Trophoblast cell (in vitro differentiated cells and primary cell): ENCODE data around the gene KIRREL2.

ENCODE experiments used
- DNase-seq, 2 donors: peaks; one replicate each; pipeline ENCODE4 v3.0.0-alpha.2; 2016
- H2AFZ ChIP-seq: 2 replicates; pipeline ENCODE4 v1.6.1; 2013; ENCODE audit warnings: low read length, moderate library complexity, mild to moderate bottlenecking; ENCODE audit not compliant: insufficient read depth, poor library complexity
- H2AK5ac ChIP-seq: 2 replicates; pipeline ENCODE4 v1.6.1; 2013; ENCODE audit warnings: mild to moderate bottlenecking, low read length
- H2BK120ac ChIP-seq: 2 replicates; pipeline ENCODE4 v1.6.1; 2013; ENCODE audit warnings: low read length, mild to moderate bottlenecking, moderate library complexity; ENCODE audit not compliant: insufficient read depth, poor library complexity
- H2BK12ac ChIP-seq: 2 replicates; pipeline ENCODE4 v1.6.1; 2013; ENCODE audit warnings: mild to moderate bottlenecking, low read length, moderate library complexity
- H2BK5ac ChIP-seq: 2 replicates; pipeline ENCODE4 v1.6.1; 2013; ENCODE audit warnings: low read length, low read depth, moderate library complexity, mild to moderate bottlenecking; ENCODE audit not compliant: poor library complexity
- H3K14ac ChIP-seq: 2 replicates; pipeline ENCODE4 v1.6.1; 2013; ENCODE audit warnings: mild to moderate bottlenecking, low read length
- H3K18ac ChIP-seq: 2 replicates; pipeline ENCODE4 v1.6.1; 2013; ENCODE audit warnings: mild to moderate bottlenecking, low read length
- H3K23ac ChIP-seq: 2 replicates; pipeline ENCODE4 v1.6.1; 2013; ENCODE audit warnings: low read length
- H3K27ac ChIP-seq: 2 replicates; pipeline ENCODE4 v1.5.1; 2013; ENCODE audit warnings: low read depth, mild to moderate bottlenecking, inconsistent platforms, low read length, moderate library complexity
- H3K27me3 ChIP-seq: 2 replicates; pipeline ENCODE4 v1.6.1; 2013; ENCODE audit warnings: inconsistent platforms, mild to moderate bottlenecking, low read length, moderate library complexity; ENCODE audit not compliant: insufficient read depth
- H3K36me3 ChIP-seq, 2 experiments: 1 replicate in 1 of 2; 2 replicates in 1 of 2; pipeline ENCODE4 v1.6.1; 2013; ENCODE audit warnings: low read length in 2 of 2, mild to moderate bottlenecking in 2 of 2, moderate library complexity in 1 of 2; ENCODE audit not compliant: insufficient read depth in 2 of 2, control insufficient read depth in 1 of 2
- H3K4ac ChIP-seq: 2 replicates; pipeline ENCODE4 v1.6.1; 2013; ENCODE audit warnings: low read depth, mild to moderate bottlenecking, low read length, moderate library complexity
- H3K4me1 ChIP-seq, 2 experiments: 1 replicate in 1 of 2; 2 replicates in 1 of 2; pipeline ENCODE4 v1.6.1; 2013; ENCODE audit warnings: low read length in 2 of 2, mild to moderate bottlenecking in 2 of 2, moderate library complexity in 1 of 2; ENCODE audit not compliant: insufficient read depth in 2 of 2, control insufficient read depth in 1 of 2
- H3K4me2 ChIP-seq: 2 replicates; pipeline ENCODE4 v1.6.1; 2013; ENCODE audit warnings: inconsistent platforms, mild to moderate bottlenecking, low read length, moderate library complexity
- H3K4me3 ChIP-seq: 2 replicates; pipeline ENCODE4 v1.5.1; 2013; ENCODE audit warnings: mild to moderate bottlenecking, low read depth, low read length, inconsistent platforms
- H3K79me1 ChIP-seq: one replicate; pipeline ENCODE4 v1.6.1; 2013; ENCODE audit warnings: low read length
- H3K79me2 ChIP-seq: 2 replicates; pipeline ENCODE4 v1.6.1; 2013; ENCODE audit warnings: low read length, mild to moderate bottlenecking; ENCODE audit not compliant: control insufficient read depth, insufficient read depth, poor library complexity
- H3K9ac ChIP-seq: 2 replicates; pipeline ENCODE4 v1.6.1; 2013; ENCODE audit warnings: mild to moderate bottlenecking, low read length
- H3K9me3 ChIP-seq: 2 replicates; pipeline ENCODE4 v1.6.1; 2013; ENCODE audit warnings: low read depth, mild to moderate bottlenecking, control low read depth, inconsistent platforms, low read length; ENCODE audit not compliant: insufficient read depth
- H4K12ac ChIP-seq: 2 replicates; pipeline ENCODE4 v1.6.1; 2013; ENCODE audit warnings: low read depth, mild to moderate bottlenecking, low read length, moderate library complexity
- H4K8ac ChIP-seq: 2 replicates; pipeline ENCODE4 v1.6.1; 2013; ENCODE audit warnings: low read depth, mild to moderate bottlenecking, low read length, moderate library complexity
- H4K91ac ChIP-seq: one replicate; pipeline ENCODE4 v1.6.1; 2013; ENCODE audit warnings: low read depth, mild to moderate bottlenecking, low read length, moderate library complexity
- WGBS: extraction: QIAGEN DNeasy Blood & Tissue Kit; methylation state at CpG from one replicate; pipeline ENCODE4 v1.1.7; 2013; ENCODE audit warnings: missing lambda C conversion rate; ENCODE audit not compliant: insufficient read length, insufficient coverage; ENCODE audit errors: extremely low coverage; 5-methylcytosine and 5-hydroxymethylcytosine counted together

KIRREL2 gene

DNA sequence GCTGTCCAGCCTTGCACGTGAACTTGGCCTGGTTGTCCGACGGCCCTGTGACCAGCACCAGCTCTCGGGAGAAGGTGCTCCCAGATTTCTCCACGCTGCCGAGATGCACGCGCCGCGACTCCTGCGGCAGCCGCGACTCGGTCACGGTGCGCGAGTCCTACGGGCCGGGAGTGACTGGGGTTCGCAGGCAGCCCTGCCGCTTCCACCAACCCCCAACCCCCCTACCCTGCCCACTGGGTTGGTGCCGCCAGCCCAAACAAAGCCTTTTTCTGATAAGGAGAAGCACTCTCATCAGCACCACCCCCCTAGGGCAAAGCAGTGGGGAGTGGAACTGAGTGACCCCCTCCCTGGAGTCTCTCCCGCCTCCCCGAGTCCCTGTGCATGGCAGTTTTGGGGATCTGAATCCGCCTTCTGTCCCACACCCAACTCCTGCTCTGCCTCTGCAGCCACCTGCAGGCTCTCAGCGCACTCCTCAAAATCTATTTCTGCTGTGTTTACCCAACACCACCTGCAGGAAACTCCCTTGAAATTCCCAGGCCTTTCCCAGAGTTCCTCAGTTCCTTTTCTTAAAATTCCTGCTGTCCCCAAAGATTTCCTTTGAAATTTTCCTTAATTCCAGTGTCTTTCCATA, 10.6 kb upstream of the KIRREL2 start:
- H3K4me1 ChIP-seq, result peaks cover 3 to 7% of the 10 kb centered on the region in 2 experiments
- H4K91ac ChIP-seq, result no peak overlapping the region
- H3K4me2 ChIP-seq, result no peak overlapping the region
- H3K27me3 ChIP-seq, result peaks cover 33% of the 10 kb centered on the region
- H2BK5ac ChIP-seq, result no peak overlapping the region
- H3K4ac ChIP-seq, result no peak overlapping the region
- no peak overlapping the region for H2BK120ac ChIP-seq
- no CpG with 5 or more reads among the region's 26 CpGs for WGBS
- H2BK12ac ChIP-seq, result no peak overlapping the region
- no peak overlapping the region for H4K12ac ChIP-seq
- H3K18ac ChIP-seq, result no peak overlapping the region
- H3K23ac ChIP-seq, result no peak overlapping the region
- no peaks in the 10 kb centered on the region for H3K79me2 ChIP-seq
- H3K9me3 ChIP-seq, result peaks cover 16% of the 10 kb centered on the region
- H3K14ac ChIP-seq, result no peak overlapping the region
- no peaks in the 10 kb centered on the region for H3K36me3 ChIP-seq
- no peaks in the 10 kb centered on the region for H3K79me1 ChIP-seq
- H3K27ac ChIP-seq, result no peak overlapping the region
- peak overlapping the region; percentile 36 for H3K4me3 ChIP-seq
- no peak overlapping the region for H2AFZ ChIP-seq
- H2AK5ac ChIP-seq, result no peak overlapping the region
- H4K8ac ChIP-seq, result no peak overlapping the region
- no peak overlapping the region for H3K9ac ChIP-seq
- DNase-seq, result no peak

DNA sequence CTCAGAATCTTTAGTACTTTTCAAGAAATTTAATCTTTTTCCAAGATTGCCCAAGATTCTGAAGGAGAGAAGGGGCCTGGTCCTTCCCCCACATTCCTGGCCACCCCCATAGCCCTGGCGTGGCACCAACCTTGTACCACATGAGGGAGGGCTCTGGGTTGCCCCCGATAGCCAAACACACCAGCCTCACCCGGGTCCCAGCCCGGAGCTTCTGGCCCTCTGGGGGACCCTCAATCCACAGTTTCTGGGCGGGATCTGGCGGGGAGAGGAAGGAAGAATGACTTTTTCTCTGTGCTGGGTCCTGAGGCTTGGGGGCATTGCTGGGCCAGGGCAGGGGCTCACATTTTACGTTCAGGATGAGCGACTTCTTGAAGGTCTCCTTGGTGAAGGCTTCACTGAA, 8.8 kb upstream of the KIRREL2 start:
- Histone ChIP-seq H2BK120ac (no peak overlapping the region), H4K8ac (no peak overlapping the region), H3K4me2 (no peak overlapping the region), H3K79me1 (no peaks in the 10 kb centered on the region), H3K27ac (no peak overlapping the region), H3K36me3 (no peaks in the 10 kb centered on the region), H3K18ac (no peak overlapping the region), H3K23ac (no peak overlapping the region), H3K9ac (no peak overlapping the region), H3K4me1 (peaks cover 3 to 7% of the 10 kb centered on the region in 2 experiments), H4K12ac (no peak overlapping the region), H2BK12ac (no peak overlapping the region), H3K79me2 (no peaks in the 10 kb centered on the region), H4K91ac (no peak overlapping the region), H3K4me3 (no peak overlapping the region), H2AK5ac (no peak overlapping the region), H2AFZ (no peak overlapping the region), H3K14ac (no peak overlapping the region), H3K27me3 (peaks cover 32% of the 10 kb centered on the region), H3K9me3 (peaks cover 16% of the 10 kb centered on the region), H3K4ac (no peak overlapping the region), H2BK5ac (no peak overlapping the region)
- no CpG with 5 or more reads among the region's 8 CpGs for WGBS
- DNase-seq, result no peak

DNA sequence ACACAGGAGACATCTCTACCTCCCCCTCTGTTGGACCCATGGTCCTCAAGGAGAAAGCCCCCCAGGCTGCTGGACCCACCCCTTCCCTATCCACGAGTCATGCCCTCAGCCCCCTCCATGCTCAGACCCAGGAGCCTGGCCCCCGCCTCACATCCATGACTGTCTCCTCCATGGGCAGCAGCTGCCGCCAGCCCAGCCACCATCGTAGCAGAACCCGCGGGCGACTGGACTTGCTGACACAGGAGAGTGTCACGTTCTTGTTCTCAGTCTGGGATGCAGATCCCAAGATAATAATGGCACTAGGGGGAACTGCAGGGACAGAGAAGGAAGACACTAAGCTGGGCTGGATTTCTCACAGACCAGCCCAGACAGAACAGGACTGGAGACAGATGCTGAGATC, 8.2 kb upstream of the KIRREL2 start:
- Histone ChIP-seq H2BK12ac (no peak overlapping the region), H2AFZ (no peak overlapping the region), H3K79me1 (no peaks in the 10 kb centered on the region), H4K12ac (no peak overlapping the region), H2BK120ac (no peak overlapping the region), H3K4ac (no peak overlapping the region), H3K18ac (no peak overlapping the region), H4K91ac (no peak overlapping the region), H3K36me3 (no peaks in the 10 kb centered on the region), H3K27me3 (peaks cover 27% of the 10 kb centered on the region), H3K4me2 (no peak overlapping the region), H3K9ac (no peak overlapping the region), H2AK5ac (no peak overlapping the region), H3K9me3 (peaks cover 12% of the 10 kb centered on the region), H3K23ac (no peak overlapping the region), H3K4me1 (peaks cover 3 to 7% of the 10 kb centered on the region in 2 experiments), H3K27ac (no peak overlapping the region), H2BK5ac (no peak overlapping the region), H3K79me2 (no peaks in the 10 kb centered on the region), H4K8ac (no peak overlapping the region), H3K4me3 (no peak overlapping the region), H3K14ac (no peak overlapping the region)
- WGBS, result no CpG with 5 or more reads among the region's 8 CpGs
- no peak for DNase-seq

DNA sequence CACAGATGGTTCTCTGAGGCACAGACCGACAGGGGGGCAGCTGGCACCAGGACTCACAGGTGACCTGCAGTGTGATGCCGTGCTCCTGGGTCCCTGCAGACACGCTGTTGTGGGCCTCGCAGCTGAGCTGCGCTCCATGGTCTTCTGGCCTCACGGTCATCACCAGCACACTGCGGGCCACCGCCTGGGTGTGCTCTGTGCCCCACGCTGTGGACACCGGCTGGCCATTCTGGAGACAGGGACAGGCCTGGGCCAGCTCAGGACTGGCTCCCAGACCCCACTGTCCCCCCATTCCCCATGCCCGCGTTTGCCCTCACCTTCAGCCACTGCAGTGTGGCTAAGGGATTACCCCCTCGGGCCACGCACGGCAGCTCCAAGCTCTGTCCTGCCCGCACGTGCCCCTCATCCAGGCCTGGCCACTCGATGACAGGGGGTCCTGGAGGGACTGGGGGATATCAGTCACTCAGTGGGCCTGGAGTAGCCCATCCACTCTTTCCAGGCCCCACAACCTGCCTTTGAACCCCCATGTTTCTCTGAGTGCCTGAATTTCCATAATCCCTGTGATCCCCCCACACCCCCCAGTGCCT, 7.7 kb upstream of the KIRREL2 start:
- H3K18ac ChIP-seq, result no peak overlapping the region
- no peak overlapping the region for H3K4me3 ChIP-seq
- no peak overlapping the region for H4K12ac ChIP-seq
- no peak overlapping the region for H3K4me2 ChIP-seq
- no peak overlapping the region for H2BK5ac ChIP-seq
- no peak overlapping the region for H3K27ac ChIP-seq
- H4K91ac ChIP-seq, result no peak overlapping the region
- no peak overlapping the region for H3K23ac ChIP-seq
- H3K4ac ChIP-seq, result no peak overlapping the region
- no peaks in the 10 kb centered on the region for H3K36me3 ChIP-seq
- DNase-seq, result no peak
- H3K27me3 ChIP-seq, result peaks cover 22% of the 10 kb centered on the region
- no peak overlapping the region for H2BK120ac ChIP-seq
- no peak overlapping the region for H3K9ac ChIP-seq
- no peak overlapping the region for H2AFZ ChIP-seq
- H3K79me2 ChIP-seq, result no peaks in the 10 kb centered on the region
- no peaks in the 10 kb centered on the region for H3K79me1 ChIP-seq
- no peak overlapping the region for H2BK12ac ChIP-seq
- H3K9me3 ChIP-seq, result peaks cover 8% of the 10 kb centered on the region
- H3K4me1 ChIP-seq, result peaks cover 3 to 7% of the 10 kb centered on the region in 2 experiments
- no CpG with 5 or more reads among the region's 18 CpGs for WGBS
- H3K14ac ChIP-seq, result no peak overlapping the region
- no peak overlapping the region for H2AK5ac ChIP-seq
- no peak overlapping the region for H4K8ac ChIP-seq
